Endodermal cell (in vitro differentiated cells): ENCODE data around the gene TEKT3. TPM values are rescaled to one million over a fixed set of nuclear protein-coding genes. Genes with fewer than 3 reads are reported as not detected.

ENCODE experiments used
- DNase-seq: peaks from one replicate; pipeline ENCODE4 v3.0.0-alpha.2; 2017
- H3K27ac ChIP-seq: 2 replicates; pipeline ENCODE4 v1.5.1; 2013; ENCODE audit warnings: mild to moderate bottlenecking, low read depth, low read length, moderate library complexity
- H3K27me3 ChIP-seq: 2 replicates; pipeline ENCODE4 v1.6.1; 2013; ENCODE audit warnings: mild to moderate bottlenecking, low read length, moderate library complexity; ENCODE audit not compliant: insufficient read depth, control insufficient read depth, poor library complexity, severe bottlenecking
- H3K36me3 ChIP-seq: 2 replicates; pipeline ENCODE4 v1.7.0; 2013; ENCODE audit warnings: mild to moderate bottlenecking, low read length, moderate library complexity; ENCODE audit not compliant: control insufficient read depth, insufficient read depth
- H3K4me1 ChIP-seq: one replicate; pipeline ENCODE4 v1.7.0; 2013; ENCODE audit warnings: low read length; ENCODE audit not compliant: control insufficient read depth, insufficient read depth
- H3K4me3 ChIP-seq: 2 replicates; pipeline ENCODE4 v1.5.1; 2013; ENCODE audit warnings: mild to moderate bottlenecking, low read length, moderate library complexity
- H3K9ac ChIP-seq: 2 replicates; pipeline ENCODE4 v1.6.1; 2013; ENCODE audit warnings: mild to moderate bottlenecking, low read length, moderate library complexity; ENCODE audit not compliant: poor library complexity, severe bottlenecking; ENCODE audit errors: extremely low read depth
- H3K9me3 ChIP-seq: 2 replicates; pipeline ENCODE4 v1.6.1; 2013; ENCODE audit warnings: mild to moderate bottlenecking, low read length, moderate library complexity; ENCODE audit not compliant: control insufficient read depth
- H3K27ac Mint-ChIP-seq: 2 replicates; pipeline ENCODE4 v1.8.0; 2020; ENCODE audit warnings: mixed read lengths
- H3K27me3 Mint-ChIP-seq: 2 replicates; pipeline ENCODE4 v1.8.0; 2021; ENCODE audit warnings: mild to moderate bottlenecking, mixed read lengths; ENCODE audit not compliant: insufficient read depth
- H3K36me3 Mint-ChIP-seq: 2 replicates; pipeline ENCODE4 v1.8.0; 2020; ENCODE audit warnings: low read depth, mixed read lengths
- H3K4me1 Mint-ChIP-seq: 2 replicates; pipeline ENCODE4 v1.8.0; 2020; ENCODE audit warnings: mixed read lengths
- H3K4me3 Mint-ChIP-seq: 2 replicates; pipeline ENCODE4 v1.8.0; 2020; ENCODE audit warnings: mild to moderate bottlenecking, moderate library complexity, mixed read lengths
- H3K9me3 Mint-ChIP-seq: 2 replicates; pipeline ENCODE4 v1.8.0; 2020; ENCODE audit warnings: mild to moderate bottlenecking, mixed read lengths
- CTCF ChIP-seq: fragments of 200-600 bp; sonication (generic); conservative IDR thresholded peaks from 2 replicates; pipeline ENCODE4 v1.5.0; 2021; ENCODE audit warnings: antibody characterized with exemption, mild to moderate bottlenecking
- WGBS, 2 experiments: methylation state at CpG; one replicate each; pipeline versions ENCODE4 v1.1.5 to v1.1.7; 2013; ENCODE audit warnings: missing lambda C conversion rate in 2 of 2, mixed read lengths in 1 of 2; ENCODE audit not compliant: insufficient coverage in 1 of 2, insufficient read length in 1 of 2; 5-methylcytosine and 5-hydroxymethylcytosine counted together
- total RNA-seq, 2 donors: library from RNA; stranded (reverse); fragmentation: NEBNext Ultra II Directional in 1 of 2; extraction: Animal tissue kit (Norgen Biotek cat#: 25700) in 1 of 2; gene quantifications; 2 replicates in 1 of 2; 3 replicates in 1 of 2; pipeline ENCODE4 v1.2.1, GENCODE V29; 2021

TEKT3 gene
- total RNA-seq, 2 donors from 2014 or later: 1.1 to 1.6 TPM

DNA sequence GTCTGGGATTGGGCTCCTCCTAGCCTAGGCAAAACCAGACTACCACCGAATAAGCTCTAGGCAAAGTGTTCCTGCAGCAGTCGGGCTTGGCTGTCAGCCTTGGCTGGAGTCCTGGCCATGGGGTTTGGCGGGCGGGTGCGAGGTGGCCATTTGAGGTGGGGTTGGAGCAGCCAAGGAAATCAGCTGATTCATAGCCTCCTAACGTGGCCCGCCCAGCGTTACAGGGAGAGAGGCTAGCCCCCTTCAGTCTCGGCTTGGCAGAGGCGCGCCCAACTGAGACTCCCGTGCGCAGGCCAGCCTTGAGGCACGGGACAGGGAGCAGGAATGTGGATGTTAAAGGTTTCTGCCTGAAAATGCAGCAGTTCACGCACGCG is 78.2 kb downstream of the TEKT3 start:
- peaks cover 20% of the 10 kb centered on the region for H3K4me1 Mint-ChIP-seq
- H3K27ac ChIP-seq: no peak overlapping the region
- DNase-seq: no peak
- no peak overlapping the region for H3K27ac Mint-ChIP-seq
- H3K36me3 ChIP-seq: no peaks in the 10 kb centered on the region
- H3K4me1 ChIP-seq: no peaks in the 10 kb centered on the region
- H3K9ac ChIP-seq: no peak overlapping the region
- H3K9me3 ChIP-seq: no peaks in the 10 kb centered on the region
- peak overlapping the region; percentile 78 for H3K4me3 Mint-ChIP-seq
- no peaks in the 10 kb centered on the region for H3K36me3 Mint-ChIP-seq
- peaks cover 94% of the 10 kb centered on the region for H3K27me3 ChIP-seq
- TF ChIP-seq CTCF: no peak
- H3K27me3 Mint-ChIP-seq: peaks cover 99% of the 10 kb centered on the region
- H3K4me3 ChIP-seq: peak overlapping the region; percentile 88
- H3K9me3 Mint-ChIP-seq: no peaks in the 10 kb centered on the region
- 0 to 5% methylated on average over 3 to 16 of the region's 17 CpGs for WGBS, 2 experiments

DNA sequence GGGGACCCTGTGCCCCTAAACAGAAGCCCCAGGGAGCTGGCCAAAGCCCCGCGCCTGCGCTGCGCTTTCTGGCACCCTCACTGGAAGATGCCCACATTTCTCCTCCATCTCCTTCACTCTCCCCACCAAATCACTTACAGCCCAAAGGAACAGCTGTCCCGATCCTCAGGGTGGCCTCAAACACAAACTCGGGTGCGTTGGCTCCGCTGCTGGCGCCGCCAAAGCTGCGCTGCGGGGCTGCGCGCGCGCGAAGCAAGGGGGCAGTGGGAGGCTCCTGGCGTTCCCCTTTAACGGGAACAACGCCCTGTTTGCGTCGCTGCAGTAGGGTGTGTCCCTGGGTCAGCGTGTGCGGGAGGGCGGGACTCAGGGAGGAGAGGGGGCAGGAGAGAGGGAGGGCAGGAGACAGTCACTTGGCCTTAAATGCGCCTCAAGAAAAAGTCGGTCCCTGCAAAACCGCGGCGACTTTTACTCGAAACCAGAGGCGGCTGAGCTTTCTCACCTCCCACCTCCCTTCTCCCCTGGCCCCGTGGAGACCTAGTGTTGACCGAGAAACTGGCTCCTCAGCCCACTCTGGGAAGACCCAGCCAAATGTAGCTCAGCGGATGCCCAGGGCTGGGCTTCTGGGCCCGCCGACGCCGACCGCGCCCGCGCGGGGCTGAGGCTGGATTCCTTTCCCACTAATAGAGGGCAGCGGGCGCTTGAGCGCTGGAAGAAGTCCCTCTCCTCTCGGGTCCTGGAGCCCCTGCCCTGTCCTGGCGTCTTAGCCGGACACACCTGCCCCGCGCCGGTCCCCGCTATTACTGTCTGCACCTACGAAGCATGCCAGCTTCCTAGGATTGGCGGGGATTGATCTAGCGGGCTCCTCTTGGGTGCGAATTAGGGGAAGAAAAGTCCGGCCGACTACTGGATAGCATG is 78.8 kb downstream of the TEKT3 start:
- H3K9me3 Mint-ChIP-seq: no peaks in the 10 kb centered on the region
- peak overlapping the region; percentile 88 for H3K4me3 ChIP-seq
- no peaks in the 10 kb centered on the region for H3K9me3 ChIP-seq
- no peak for TF ChIP-seq CTCF
- H3K27me3 ChIP-seq: peaks cover 87% of the 10 kb centered on the region
- WGBS, 2 experiments: 0 to 1% methylated on average over 22 to 60 of the region's 60 CpGs
- peaks cover 20% of the 10 kb centered on the region for H3K4me1 Mint-ChIP-seq
- no peak overlapping the region for H3K27ac Mint-ChIP-seq
- DNase-seq: peak; percentile 87
- H3K9ac ChIP-seq: no peak overlapping the region
- H3K27me3 Mint-ChIP-seq: peaks cover 96% of the 10 kb centered on the region
- peak overlapping the region; percentile 78 for H3K4me3 Mint-ChIP-seq
- no peaks in the 10 kb centered on the region for H3K4me1 ChIP-seq
- H3K36me3 Mint-ChIP-seq: no peaks in the 10 kb centered on the region
- H3K27ac ChIP-seq: no peak overlapping the region
- no peaks in the 10 kb centered on the region for H3K36me3 ChIP-seq

GRCh38 chr17:15261802-15262290 is 79.6 kb downstream of the TEKT3 start:
- Mint-ChIP-seq H3K36me3 (no peaks in the 10 kb centered on the region), H3K27ac (no peak overlapping the region), H3K4me3 (peak overlapping the region; percentile 78), H3K4me1 (peaks cover 24% of the 10 kb centered on the region), H3K9me3 (no peaks in the 10 kb centered on the region), H3K27me3 (peaks cover 89% of the 10 kb centered on the region)
- Histone ChIP-seq H3K36me3 (no peaks in the 10 kb centered on the region), H3K4me1 (no peaks in the 10 kb centered on the region), H3K27ac (no peak overlapping the region), H3K27me3 (peaks cover 80% of the 10 kb centered on the region), H3K4me3 (peak overlapping the region; percentile 88), H3K9ac (no peak overlapping the region), H3K9me3 (no peaks in the 10 kb centered on the region)
- 4 to 8% methylated on average over 5 to 9 of the region's 9 CpGs for WGBS, 2 experiments
- no peak for TF ChIP-seq CTCF
- DNase-seq: peak; percentile 80
